ENCODE data around the gene ZNF367. TPM values are rescaled to one million over a fixed set of nuclear protein-coding genes. Genes with fewer than 3 reads are reported as not detected.
A peak's percentile ranks its signal among the peaks of the same experiment; 100 is the strongest.

ZNF367 gene
- total RNA-seq, 4 donors from 2014 or later: 0.26 to 21.2 (median 1.7) TPM

GRCh38 chr9:96418920-96419690 is 935 bp upstream of the ZNF367 start:
- Histone ChIP-seq H3K27me3 (no peaks in the 10 kb centered on the region), H3K36me3 (no peaks in the 10 kb centered on the region), H3K27ac (peak overlapping the region; percentile 99), H3K4me1 (peaks cover 0 to 6% of the 10 kb centered on the region in 2 donors), H3K4me3 (peak overlapping the region; percentile 81 to 84), H3K9me3 (no peaks in the 10 kb centered on the region)
- DNase-seq: peak in 1 of 2 donors; percentile 49
- TF ChIP-seq CTCF (IDR thresholded peaks at IDR 0.05) (peak in 1 of 4 experiments; percentile 5), POLR2A (IDR thresholded peaks at IDR 0.05) (peak; percentile 35 to 40)
- intact Hi-C loops (cut with DNase I; ENCODE audit: low total_unique reads): no loop called here

GRCh38 chr9:96417661-96418082 is 498 bp downstream of the ZNF367 start:
- Histone ChIP-seq H3K4me3 (peak overlapping the region; percentile 81 to 84), H3K27me3 (no peaks in the 10 kb centered on the region), H3K36me3 (no peaks in the 10 kb centered on the region), H3K9me3 (no peaks in the 10 kb centered on the region), H3K4me1 (peaks cover 0 to 6% of the 10 kb centered on the region in 2 donors), H3K27ac (peak overlapping the region; percentile 99)
- DNase-seq: no peak
- intact Hi-C loops (cut with DNase I; ENCODE audit: low total_unique reads): no loop called here
- TF ChIP-seq POLR2A (IDR thresholded peaks at IDR 0.05) (no peak), CTCF (IDR thresholded peaks at IDR 0.05) (no peak)

GRCh38 chr9:96417051-96417586 is 1.1 kb downstream of the ZNF367 start:
- no peaks in the 10 kb centered on the region for H3K36me3 ChIP-seq
- H3K9me3 ChIP-seq: no peaks in the 10 kb centered on the region
- H3K4me1 ChIP-seq: peaks cover 0 to 6% of the 10 kb centered on the region in 2 donors
- H3K27me3 ChIP-seq: no peaks in the 10 kb centered on the region
- peak overlapping the region; percentile 99 for H3K27ac ChIP-seq
- H3K4me3 ChIP-seq: peak overlapping the region; percentile 81 to 84
- intact Hi-C loops (cut with DNase I; ENCODE audit: low total_unique reads): no loop called here
- TF ChIP-seq CTCF (IDR thresholded peaks at IDR 0.05) (peak in 1 of 4 experiments; percentile 30), POLR2A (IDR thresholded peaks at IDR 0.05) (peak; percentile 33 to 58)
- DNase-seq: peak; percentile 86

- TF ChIP-seq POLR2A (IDR thresholded peaks at IDR 0.05) (no peak), CTCF (IDR thresholded peaks at IDR 0.05) (no peak)
- intact Hi-C loops (cut with DNase I; ENCODE audit: low total_unique reads): no loop called here
- no peak overlapping the region for H3K27ac ChIP-seq
Measured at GRCh38 chr9:96413302-96414221, 4.6 kb downstream of the ZNF367 start.

More at GRCh38 chr9:96413302-96414221, 4.6 kb downstream of the ZNF367 start:
- H3K4me3 ChIP-seq: no peak overlapping the region
- no peaks in the 10 kb centered on the region for H3K36me3 ChIP-seq
- DNase-seq: no peak
- H3K27me3 ChIP-seq: no peaks in the 10 kb centered on the region
- no peaks in the 10 kb centered on the region for H3K4me1 ChIP-seq
- H3K9me3 ChIP-seq: no peaks in the 10 kb centered on the region

Measured in uterus (tissue), 4 donors.